ENCODE results near the gene SLC9A5.
A peak's percentile ranks its signal among the peaks of the same experiment; 100 is the strongest.

DNA sequence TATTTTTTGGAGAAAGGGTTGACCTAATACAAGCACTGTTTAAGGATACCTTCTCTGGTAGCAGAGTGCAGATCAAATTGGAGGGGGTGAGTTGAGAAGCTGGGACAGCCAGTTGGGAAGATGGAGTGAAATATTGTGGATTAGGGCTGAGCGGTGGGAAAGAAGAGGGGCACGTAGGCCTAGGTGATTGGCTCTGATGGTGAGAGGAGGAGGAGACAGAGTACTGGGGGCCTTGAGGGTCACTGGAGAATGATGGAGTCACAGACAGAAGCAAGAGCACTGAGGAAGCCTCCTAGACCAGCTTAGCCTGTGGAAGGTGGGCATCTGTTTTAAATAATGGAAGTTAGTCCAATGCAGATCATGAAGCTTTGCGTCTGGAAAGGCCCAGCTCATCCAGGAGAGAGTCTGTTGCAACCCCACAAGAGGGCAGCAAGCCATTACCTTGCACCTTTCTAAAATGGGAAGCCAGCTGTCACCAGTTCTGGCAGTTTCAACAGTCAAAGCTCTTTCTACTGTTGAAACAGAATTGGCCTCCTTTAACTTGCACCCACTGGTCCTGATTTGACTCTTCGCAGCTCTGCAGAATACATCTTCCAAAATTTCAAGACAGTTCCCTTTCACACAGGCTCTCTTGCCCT lies 11.8 kb downstream of the SLC9A5 start:
- no peak for TF ChIP-seq POLR2A (IDR thresholded peaks at IDR 0.05)
- TF ChIP-seq, protein P1, sequence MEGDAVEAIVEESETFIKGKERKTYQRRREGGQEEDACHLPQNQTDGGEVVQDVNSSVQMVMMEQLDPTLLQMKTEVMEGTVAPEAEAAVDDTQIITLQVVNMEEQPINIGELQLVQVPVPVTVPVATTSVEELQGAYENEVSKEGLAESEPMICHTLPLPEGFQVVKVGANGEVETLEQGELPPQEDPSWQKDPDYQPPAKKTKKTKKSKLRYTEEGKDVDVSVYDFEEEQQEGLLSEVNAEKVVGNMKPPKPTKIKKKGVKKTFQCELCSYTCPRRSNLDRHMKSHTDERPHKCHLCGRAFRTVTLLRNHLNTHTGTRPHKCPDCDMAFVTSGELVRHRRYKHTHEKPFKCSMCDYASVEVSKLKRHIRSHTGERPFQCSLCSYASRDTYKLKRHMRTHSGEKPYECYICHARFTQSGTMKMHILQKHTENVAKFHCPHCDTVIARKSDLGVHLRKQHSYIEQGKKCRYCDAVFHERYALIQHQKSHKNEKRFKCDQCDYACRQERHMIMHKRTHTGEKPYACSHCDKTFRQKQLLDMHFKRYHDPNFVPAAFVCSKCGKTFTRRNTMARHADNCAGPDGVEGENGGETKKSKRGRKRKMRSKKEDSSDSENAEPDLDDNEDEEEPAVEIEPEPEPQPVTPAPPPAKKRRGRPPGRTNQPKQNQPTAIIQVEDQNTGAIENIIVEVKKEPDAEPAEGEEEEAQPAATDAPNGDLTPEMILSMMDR (IDR thresholded peaks at IDR 0.05): peak in 3 of 7 experiments; percentile 37 to 66 (median 38)
- TF ChIP-seq POLR2AphosphoS5 (IDR thresholded peaks at IDR 0.05): peak in 1 of 3 donors; percentile 46
